AG09319 (cell line): ENCODE results near the gene BRWD1.

ENCODE experiments used
- DNase-seq: peaks from one replicate; pipeline ENCODE4 v3.0.0-alpha.2; 2010; ENCODE audit warnings: low read depth; ENCODE audit errors: extremely low read depth
- TF ChIP-seq, protein P1 (sequence below): IDR thresholded peaks from 2 replicates; pipeline ENCODE4 v1.5.1; 2011; ENCODE audit warnings: low read depth, mild to moderate bottlenecking, inconsistent platforms, low read length, moderate library complexity

The BRWD1 gene

DNA sequence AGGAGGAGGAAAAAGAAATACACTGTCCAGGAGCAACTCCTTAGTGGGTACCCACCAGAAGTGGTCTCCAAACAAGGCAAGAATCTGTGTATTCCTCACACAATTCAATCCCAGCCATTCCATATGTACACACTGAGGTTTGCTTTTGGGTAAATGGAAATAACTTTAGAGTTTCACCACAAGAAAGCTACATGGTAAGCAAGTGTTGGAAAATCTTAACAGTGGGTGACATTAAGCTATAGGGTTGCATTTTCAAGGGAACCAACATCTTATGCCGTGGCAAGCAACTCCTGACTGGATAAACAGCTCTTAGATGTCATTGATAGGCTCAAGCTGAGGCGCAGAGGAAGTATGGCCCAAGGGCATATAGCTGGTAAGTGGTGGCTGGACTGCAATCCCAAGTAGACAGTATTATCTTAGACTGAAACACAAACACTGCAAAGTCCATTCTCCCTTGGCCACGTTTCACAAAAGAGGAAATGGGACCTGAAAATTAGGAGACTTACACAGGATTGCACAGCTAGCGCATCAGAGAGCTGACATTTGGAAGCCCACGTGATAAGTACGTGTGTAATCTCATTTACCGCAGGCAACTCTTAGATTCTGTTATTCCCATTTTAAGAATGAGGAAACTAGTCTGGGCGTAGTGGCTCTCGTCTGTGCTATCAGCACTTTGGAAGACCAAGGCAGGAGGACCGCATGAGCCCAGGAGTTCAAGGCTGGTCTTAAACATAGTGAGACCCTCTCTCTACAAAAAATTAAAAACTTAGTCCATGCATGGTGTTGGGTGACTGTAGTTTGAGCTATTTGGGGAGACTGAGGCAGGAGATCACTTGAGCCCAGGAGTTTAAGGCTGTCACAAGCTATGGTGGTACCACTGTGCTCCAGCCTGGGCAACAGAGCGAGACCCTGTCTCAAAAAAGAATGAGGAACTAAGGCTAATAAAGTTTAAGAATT lies 4.0 kb upstream of the BRWD1 start:
- TF ChIP-seq, protein P1, sequence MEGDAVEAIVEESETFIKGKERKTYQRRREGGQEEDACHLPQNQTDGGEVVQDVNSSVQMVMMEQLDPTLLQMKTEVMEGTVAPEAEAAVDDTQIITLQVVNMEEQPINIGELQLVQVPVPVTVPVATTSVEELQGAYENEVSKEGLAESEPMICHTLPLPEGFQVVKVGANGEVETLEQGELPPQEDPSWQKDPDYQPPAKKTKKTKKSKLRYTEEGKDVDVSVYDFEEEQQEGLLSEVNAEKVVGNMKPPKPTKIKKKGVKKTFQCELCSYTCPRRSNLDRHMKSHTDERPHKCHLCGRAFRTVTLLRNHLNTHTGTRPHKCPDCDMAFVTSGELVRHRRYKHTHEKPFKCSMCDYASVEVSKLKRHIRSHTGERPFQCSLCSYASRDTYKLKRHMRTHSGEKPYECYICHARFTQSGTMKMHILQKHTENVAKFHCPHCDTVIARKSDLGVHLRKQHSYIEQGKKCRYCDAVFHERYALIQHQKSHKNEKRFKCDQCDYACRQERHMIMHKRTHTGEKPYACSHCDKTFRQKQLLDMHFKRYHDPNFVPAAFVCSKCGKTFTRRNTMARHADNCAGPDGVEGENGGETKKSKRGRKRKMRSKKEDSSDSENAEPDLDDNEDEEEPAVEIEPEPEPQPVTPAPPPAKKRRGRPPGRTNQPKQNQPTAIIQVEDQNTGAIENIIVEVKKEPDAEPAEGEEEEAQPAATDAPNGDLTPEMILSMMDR, result no peak
- no peak for DNase-seq

- no peak for DNase-seq
- TF ChIP-seq, protein P1, result no peak
These were observed 3.3 kb upstream of the BRWD1 start for GRCh38 chr21:39316729-39317128.

DNA sequence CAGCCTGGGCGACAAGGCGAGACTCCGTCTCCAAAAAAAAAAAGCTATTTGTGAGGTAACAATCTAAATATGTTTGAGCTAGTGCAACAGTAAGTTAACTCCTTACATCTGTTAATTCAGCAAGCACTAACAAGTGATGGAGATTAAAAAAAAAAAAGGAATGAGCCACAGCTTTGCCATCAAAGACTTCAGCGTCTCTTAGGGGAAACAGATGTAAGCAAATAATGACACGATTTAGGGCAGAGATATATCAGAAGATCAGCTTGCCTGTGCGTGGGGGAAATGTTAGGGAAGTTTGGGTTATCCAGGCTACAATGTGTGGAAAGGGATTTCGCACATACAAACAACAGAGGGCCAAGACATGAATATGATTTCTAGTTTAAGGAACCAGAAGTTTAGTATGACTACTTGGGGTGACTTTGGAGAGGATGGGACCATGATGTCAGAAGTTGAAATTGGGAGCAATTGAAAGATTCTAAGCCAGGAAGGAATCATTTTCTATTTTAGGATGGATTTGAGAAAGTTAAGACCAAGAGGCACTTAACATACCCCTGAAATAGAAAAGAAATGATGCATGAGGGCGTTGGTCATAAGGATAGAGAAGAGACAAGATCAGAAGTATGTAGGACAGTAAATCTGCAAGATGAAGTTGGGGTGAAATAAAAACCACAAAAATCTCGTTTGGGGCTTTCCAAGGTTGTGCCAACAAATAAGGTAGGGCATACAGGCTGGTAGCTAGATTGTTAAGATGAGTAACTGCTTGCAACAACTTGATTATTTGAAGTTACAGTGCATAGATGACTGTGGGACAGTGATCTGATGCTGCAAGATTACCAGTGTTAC lies 2.4 kb upstream of the BRWD1 start:
- TF ChIP-seq, protein P1, result no peak
- no peak for DNase-seq

DNA sequence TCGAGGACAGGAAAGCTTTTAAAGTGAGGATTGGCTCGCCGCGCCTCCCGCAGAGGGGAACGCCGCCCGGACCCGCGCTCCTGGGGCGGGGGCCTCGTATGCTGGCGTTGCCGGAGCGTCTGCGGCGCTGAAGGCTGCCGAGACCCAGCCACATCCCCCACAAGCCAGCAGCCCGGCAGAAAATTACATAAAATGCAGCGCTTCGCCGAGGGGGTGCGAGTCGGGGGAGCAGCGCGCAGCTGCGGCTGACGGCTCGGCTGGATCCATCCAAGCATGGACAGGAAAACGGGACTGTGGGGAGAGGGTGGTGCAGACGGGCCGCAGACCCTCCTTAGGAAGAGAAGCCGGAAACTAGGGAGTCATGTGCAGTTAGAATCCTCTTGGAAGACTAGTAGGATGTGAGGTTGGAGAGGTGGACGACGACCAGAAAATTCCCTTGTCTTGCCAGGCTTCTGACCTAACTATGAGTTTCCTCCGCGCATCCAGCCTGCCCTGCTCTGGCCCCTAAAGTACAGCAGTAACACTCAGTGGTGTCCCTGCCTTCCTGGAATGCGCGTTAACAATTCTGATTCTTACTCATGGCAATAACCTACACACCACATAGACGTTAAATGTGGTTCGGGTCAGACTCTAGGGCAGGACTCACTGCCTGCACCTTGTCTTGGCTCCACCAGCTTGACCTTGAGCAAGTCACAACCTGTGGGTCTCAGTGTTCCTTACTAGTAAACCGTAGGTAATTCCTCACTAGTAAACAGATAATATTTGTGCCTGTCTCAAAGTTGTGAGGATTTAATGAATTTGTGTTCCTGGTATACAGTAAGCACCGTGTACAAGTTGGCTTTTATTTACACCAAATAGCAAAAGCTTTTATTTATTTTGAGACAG lies 953 bp upstream of the BRWD1 start:
- TF ChIP-seq, protein P1, result no peak
- DNase-seq, result no peak

DNA sequence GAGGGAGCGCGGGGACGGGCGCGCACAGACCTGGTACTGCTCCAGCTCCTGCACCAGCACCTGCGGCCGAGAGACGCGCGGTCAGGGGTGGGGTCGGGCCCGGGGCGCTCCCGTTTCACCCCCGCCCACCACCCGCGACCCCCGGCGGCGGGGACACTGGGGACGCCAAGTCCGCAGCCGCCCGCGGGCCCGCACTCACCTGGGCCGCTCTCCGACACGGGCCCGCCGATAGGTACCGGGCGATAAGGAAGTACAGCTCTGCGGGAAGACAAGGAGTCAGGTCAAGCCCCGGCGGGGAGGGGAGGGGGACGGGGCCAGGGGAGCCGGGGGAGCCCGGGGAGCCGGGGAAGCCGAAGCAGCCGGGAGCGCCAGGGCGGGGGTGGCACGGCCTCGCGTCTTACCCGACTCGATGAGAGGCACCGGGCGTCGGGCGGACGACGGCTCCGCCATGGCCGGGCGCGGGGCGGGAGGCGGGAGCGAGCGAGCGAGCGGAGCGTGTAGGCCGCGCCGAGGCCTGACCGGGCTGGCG lies 326 bp downstream of the BRWD1 start:
- no peak for DNase-seq
- TF ChIP-seq, protein P1, result no peak

- peak; percentile 69 for DNase-seq
These were observed 1.1 kb downstream of the BRWD1 start for GRCh38 chr21:39312112-39313041.

More at GRCh38 chr21:39312112-39313041, 1.1 kb downstream of the BRWD1 start:
- TF ChIP-seq, protein P1, result no peak
